Pancreas (tissue), 10 donors: ENCODE data around the gene TMEM69. TPM values are rescaled to one million over a fixed set of nuclear protein-coding genes. Genes with fewer than 3 reads are reported as not detected.
A peak's percentile ranks its signal among the peaks of the same experiment; 100 is the strongest.
"Not testable (repeated sequence)": the region's sequence is repeated elsewhere in the genome, so short reads cannot be mapped to it uniquely, and the experiment has no call there.

Source experiments
- ATAC-seq, 4 donors: fragments of 200-7000 bp; cut with Tn5 transposase; one replicate each; pipeline versions ENCODE4 v1.8.0 to v1.9.1; 2020; ENCODE audit warnings: mild to moderate bottlenecking in 4 of 4, moderate library complexity in 4 of 4
- DNase-seq, 6 donors: peaks; one replicate each; pipeline ENCODE4 v3.0.0-alpha.2; 2020
- FAIRE-seq: peaks from 2 replicates; lab custom pipeline; 2012; peaks lifted over from hg19 to GRCh38; lab: Jason Lieb, UNC
- H3K27ac ChIP-seq, 4 donors: fragments of 200-600 bp; sonication (generic); 1 replicate in 3 of 4; 2 replicates in 1 of 4; pipeline versions ENCODE4 v1.5.0 to v1.8.0; 2020
- H3K27me3 ChIP-seq, 4 donors: fragments of 200-600 bp; one replicate each; pipeline ENCODE4 v1.8.0; 2021
- H3K36me3 ChIP-seq, 3 donors: fragments of 200-600 bp; sonication (generic) in 1 of 3; one replicate each; pipeline versions ENCODE4 v1.5.0 to v1.8.0; 2020 to 2021
- H3K4me1 ChIP-seq, 3 donors: fragments of 200-600 bp; one replicate each; pipeline ENCODE4 v1.8.0; 2021
- H3K4me3 ChIP-seq, 4 donors: fragments of 200-600 bp; sonication (generic) in 2 of 4; one replicate each; pipeline versions ENCODE4 v1.5.0 to v1.8.0; 2020 to 2021
- H3K9me3 ChIP-seq, 4 donors: fragments of 200-600 bp; one replicate each; pipeline ENCODE4 v1.8.0; 2021
- WGBS, 2 donors: extraction: QIAGEN DNeasy Blood & Tissue Kit; methylation state at CpG; one replicate each; pipeline ENCODE4 v1.1.7; 2013; 5-methylcytosine and 5-hydroxymethylcytosine counted together
- intact Hi-C, 3 donors: fragments of 100-400 bp; cut with DNase I; formaldehyde crosslinking; loops; one replicate each; pipeline versions ENCODE4 v1.11.1 to v1.14.2; 2022
- polyA plus RNA-seq, 2 donors: library from polyadenylated mRNA; stranded (reverse); fragments of 200-250 nt; gene quantifications; one replicate each; pipeline ENCODE4 v1.2.3, GENCODE V29; 2013
- total RNA-seq, 6 donors: library from RNA; stranded (reverse); fragmentation: NEBNext Ultra II Directional in 4 of 6; extraction: Animal tissue kit (Norgen Biotek cat#: 25700) in 4 of 6; gene quantifications; one replicate each; pipeline versions ENCODE4 v1.2.1 to v1.2.4, GENCODE V29; 2021 to 2023
- TF ChIP-seq, protein P1 (sequence below), 4 donors: fragments of 200-600 bp; sonication (generic) in 3 of 4; IDR thresholded peaks; one replicate each; pipeline versions ENCODE4 v1.5.0 to v1.8.0; 2021; ENCODE audit warnings: antibody characterized with exemption in 4 of 4
- donor health status: healthy with polysubstance abuse.
- donor health status: DM: no; HTN: no; CAD: no; lungs with moderate emphysema.
- donor health status: DM: no; HTN: no; CAD: no.
- donor health status: control.
- donor health status: control.
- donor health status: Bipolar disorder and iron deficiency.
- donor health status: DM: yes; HTN: yes; CAD: no.
- donor health status: DM: no; HTN: no; CAD: no.
- donor health status: DM: no; HTN: no; CAD: no.
- donor health status: DM: yes; HTN: yes; CAD: no.

The TMEM69 gene
- total and polyA plus RNA-seq, 8 donors = 5.7 to 13.6 (median 7.9) TPM

DNA sequence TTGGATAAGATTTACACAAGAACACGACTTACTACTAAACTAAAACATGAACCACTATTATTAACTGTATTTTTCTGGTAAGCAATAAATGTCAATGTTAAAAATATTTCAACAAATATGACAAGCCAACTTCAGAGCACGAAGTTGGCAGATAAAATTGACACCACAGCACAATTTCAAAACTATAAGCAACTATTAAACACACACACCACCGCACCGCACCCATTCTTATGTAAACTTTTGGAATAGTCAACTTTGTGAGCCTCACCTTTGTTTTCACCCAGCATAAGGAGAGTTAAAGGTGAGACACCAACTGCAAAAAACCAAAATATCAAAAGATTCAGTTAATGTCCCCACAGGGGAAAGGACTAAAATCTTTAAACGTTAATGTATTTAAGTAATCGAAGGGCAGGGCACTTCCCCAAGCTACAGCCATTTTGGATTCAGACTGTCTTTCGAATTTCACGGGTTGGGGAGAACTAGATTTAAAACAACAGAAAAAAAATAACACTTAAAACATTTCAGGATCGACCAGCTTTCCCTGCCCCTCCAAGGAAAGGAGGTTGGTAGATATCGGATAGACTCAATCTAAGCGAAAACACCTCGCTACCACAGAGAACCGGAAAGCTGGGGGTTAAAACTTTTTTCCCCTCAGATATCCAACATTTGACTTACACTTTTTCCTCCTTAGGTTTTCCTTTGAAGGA is 2.5 kb upstream of the TMEM69 start:
- no peaks in the 10 kb centered on the region for H3K27me3 ChIP-seq
- no peak for FAIRE-seq
- peak overlapping the region; percentile 74 to 97 (median 89) for H3K4me3 ChIP-seq
- ATAC-seq = no peak
- H3K27ac ChIP-seq = peak overlapping the region; percentile 90 to 98 (median 94)
- DNase-seq = no peak
- H3K4me1 ChIP-seq = peaks cover 21 to 36% (median 24%) of the 10 kb centered on the region in 3 donors
- TF ChIP-seq, protein P1, sequence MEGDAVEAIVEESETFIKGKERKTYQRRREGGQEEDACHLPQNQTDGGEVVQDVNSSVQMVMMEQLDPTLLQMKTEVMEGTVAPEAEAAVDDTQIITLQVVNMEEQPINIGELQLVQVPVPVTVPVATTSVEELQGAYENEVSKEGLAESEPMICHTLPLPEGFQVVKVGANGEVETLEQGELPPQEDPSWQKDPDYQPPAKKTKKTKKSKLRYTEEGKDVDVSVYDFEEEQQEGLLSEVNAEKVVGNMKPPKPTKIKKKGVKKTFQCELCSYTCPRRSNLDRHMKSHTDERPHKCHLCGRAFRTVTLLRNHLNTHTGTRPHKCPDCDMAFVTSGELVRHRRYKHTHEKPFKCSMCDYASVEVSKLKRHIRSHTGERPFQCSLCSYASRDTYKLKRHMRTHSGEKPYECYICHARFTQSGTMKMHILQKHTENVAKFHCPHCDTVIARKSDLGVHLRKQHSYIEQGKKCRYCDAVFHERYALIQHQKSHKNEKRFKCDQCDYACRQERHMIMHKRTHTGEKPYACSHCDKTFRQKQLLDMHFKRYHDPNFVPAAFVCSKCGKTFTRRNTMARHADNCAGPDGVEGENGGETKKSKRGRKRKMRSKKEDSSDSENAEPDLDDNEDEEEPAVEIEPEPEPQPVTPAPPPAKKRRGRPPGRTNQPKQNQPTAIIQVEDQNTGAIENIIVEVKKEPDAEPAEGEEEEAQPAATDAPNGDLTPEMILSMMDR (IDR thresholded peaks at IDR 0.05) = no peak
- 0% methylated on average over 13 of the region's 13 CpGs for WGBS, 2 donors
- H3K9me3 ChIP-seq = no peaks in the 10 kb centered on the region
- intact Hi-C loops = no loop called here
- no peaks in the 10 kb centered on the region for H3K36me3 ChIP-seq

DNA sequence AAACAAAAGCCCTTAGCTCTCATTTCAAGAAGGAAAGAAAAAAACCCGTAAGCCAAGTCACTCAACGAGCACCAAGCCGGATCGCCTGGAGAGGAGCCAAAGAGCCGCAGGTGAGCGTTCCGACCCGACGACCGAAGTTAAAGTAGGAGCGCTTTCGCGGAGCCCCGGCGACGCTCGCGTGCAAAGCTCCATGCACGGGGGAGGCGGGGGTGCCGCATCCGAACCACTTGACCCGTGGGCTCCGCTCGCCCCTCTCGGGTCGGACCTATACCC is 2.0 kb upstream of the TMEM69 start:
- Histone ChIP-seq H3K36me3 (peaks cover 0 to 2% (median 0%) of the 10 kb centered on the region in 3 donors), H3K4me3 (peak overlapping the region; percentile 74 to 97 (median 89)), H3K4me1 (peaks cover 19 to 31% (median 21%) of the 10 kb centered on the region in 3 donors), H3K27me3 (no peaks in the 10 kb centered on the region), H3K27ac (peak overlapping the region; percentile 90 to 98 (median 94)), H3K9me3 (no peaks in the 10 kb centered on the region)
- DNase-seq = peak; percentile 72 to 91 (median 84)
- TF ChIP-seq, protein P1 (IDR thresholded peaks at IDR 0.05) = no peak
- 0 to 1% methylated on average over 27 of the region's 27 CpGs for WGBS, 2 donors
- intact Hi-C loops = no loop called here
- ATAC-seq = peak; percentile 14 to 22 (median 20)
- no peak for FAIRE-seq

DNA sequence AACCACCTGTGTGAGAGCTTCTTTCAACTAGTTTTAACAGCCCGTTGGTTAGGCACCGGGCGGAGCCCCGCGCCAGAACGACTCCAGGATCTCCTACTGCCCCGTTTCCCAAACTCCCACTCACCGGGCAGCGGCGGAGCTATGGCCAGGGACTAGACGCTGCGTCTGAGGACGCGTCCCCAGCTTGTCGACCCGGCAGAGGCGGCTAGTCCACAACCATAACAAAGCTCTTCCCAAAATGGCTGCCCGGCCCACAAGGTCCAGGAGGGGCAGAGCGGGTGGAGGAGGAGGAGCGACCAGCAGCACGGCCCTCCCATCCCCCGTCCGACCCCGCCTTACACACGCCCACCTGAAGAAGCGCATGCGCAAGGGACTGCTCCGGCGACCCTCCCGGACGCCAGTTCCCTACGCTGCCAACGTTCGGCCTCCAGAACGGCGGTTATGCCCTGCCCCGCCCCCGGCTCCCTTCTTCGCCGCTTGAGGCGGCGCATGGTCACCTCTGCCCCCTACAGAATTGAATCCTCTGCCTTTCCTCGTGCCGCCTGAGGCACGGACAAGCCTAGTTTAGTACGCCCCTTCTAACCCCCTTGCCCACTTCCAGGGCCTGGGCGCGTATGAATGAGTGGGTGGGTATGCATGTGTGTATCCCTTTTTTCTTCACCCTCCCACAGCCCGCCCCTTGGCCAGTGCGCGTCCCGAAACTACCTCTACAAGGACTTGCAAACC is 1.5 kb upstream of the TMEM69 start, which contains the start of gene GPBP1L1:
GPBP1L1 (minus strand) TSS at position 246 of the 726 bp plus-strand sequence. CDS start 27,446 bp downstream, outside the sequence.
- TF ChIP-seq, protein P1 (IDR thresholded peaks at IDR 0.05) = no peak
- Histone ChIP-seq H3K4me3 (peak within 1 kb of the TSS; percentile 74 to 97 (median 89)), H3K27ac (peak within 1 kb of the TSS; percentile 90 to 98 (median 94)), H3K36me3 (peaks cover 0 to 6% (median 0%) of the 10 kb centered on the region in 3 donors), H3K27me3 (no peaks in the 10 kb centered on the region), H3K9me3 (no peaks in the 10 kb centered on the region), H3K4me1 (peaks cover 14 to 26% (median 17%) of the 10 kb centered on the region in 3 donors)
- intact Hi-C loops = no loop called here
- FAIRE-seq (no peak), ATAC-seq (peak; percentile 83 to 92 (median 85)), DNase-seq (peak; percentile 95 to 99 (median 98))
- 0 to 1% methylated on average over 52 of the region's 52 CpGs for WGBS, 2 donors

- DNase-seq (peak; percentile 94 to 99 (median 98)), FAIRE-seq (peak; percentile 9), ATAC-seq (peak; percentile 88 to 93 (median 88))
- no peaks in the 10 kb centered on the region for H3K27me3 ChIP-seq
- H3K36me3 ChIP-seq = peaks cover 0 to 6% (median 0%) of the 10 kb centered on the region in 3 donors
- H3K4me1 ChIP-seq = peaks cover 7 to 26% (median 11%) of the 10 kb centered on the region in 3 donors
- intact Hi-C loops = no loop called here
- H3K4me3 ChIP-seq = peak overlapping the region; percentile 74 to 97 (median 89)
- WGBS, 2 donors = 0% methylated on average over 44 of the region's 44 CpGs
- TF ChIP-seq, protein P1 (IDR thresholded peaks at IDR 0.05) = no peak
- no peaks in the 10 kb centered on the region for H3K9me3 ChIP-seq
- peak overlapping the region; percentile 90 to 98 (median 94) for H3K27ac ChIP-seq
Observed at GRCh38 chr1:45687014-45687753, 797 bp upstream of the TMEM69 start.

- DNase-seq, H3K27me3 ChIP-seq, H3K4me3 ChIP-seq, ATAC-seq, H3K9me3 ChIP-seq, H3K4me1 ChIP-seq, FAIRE-seq, H3K27ac ChIP-seq, intact Hi-C loops: not testable (repeated sequence)
- peaks cover 0 to 24% (median 9%) of the 10 kb centered on the region in 3 donors for H3K36me3 ChIP-seq
- WGBS, 2 donors = 79 to 81% methylated on average over 8 of the region's 8 CpGs
Observed at GRCh38 chr1:45693811-45694210, 5.8 kb downstream of the TMEM69 start.
